IMR-90 (cell line): ENCODE data around the gene SLC5A2. TPM values are rescaled to one million over a fixed set of nuclear protein-coding genes. Genes with fewer than 3 reads are reported as not detected.

ENCODE experiments used
- ATAC-seq: fragments of 200-7000 bp; cut with Tn5 transposase; 2 replicates; pipeline ENCODE4 v1.9.1; 2020; ENCODE audit warnings: low read depth, mild to moderate bottlenecking, moderate library complexity
- BruUV-seq: library from RNA; stranded (reverse); fragments of 400-500 nt; replicated peaks from 2 replicates; lab custom pipeline; 2021; lab: Mats Ljungman, UMichigan
- CTCF ChIA-PET: fragments of 300-600 bp; formaldehyde crosslinking; extraction: SDS; loops from one replicate; lab custom pipeline; 2021; ENCODE audit warnings: antibody characterized with exemption; lab: Yijun Ruan, JAX
- POLR2A ChIA-PET: fragments of 300-600 bp; sonication (Branson Sonifier 250); formaldehyde crosslinking; loops from one replicate; lab custom pipeline; 2022; ENCODE audit warnings: antibody characterized with exemption; ENCODE audit not compliant: unreplicated experiment; lab: Charles Lee
- DNase-seq: peaks from one replicate; pipeline ENCODE4 v3.0.0; 2013
- H2AFZ ChIP-seq: replicated peaks from 2 replicates; pipeline ENCODE3; 2013; ENCODE audit warnings: low read length, mild to moderate bottlenecking; ENCODE audit not compliant: poor library complexity
- H2AK5ac ChIP-seq: 2 replicates; pipeline ENCODE4 v1.6.1; 2013; ENCODE audit warnings: low read depth, low read length, inconsistent platforms
- H2AK9ac ChIP-seq: replicated peaks from 2 replicates; pipeline ENCODE3; 2013; ENCODE audit warnings: mild to moderate bottlenecking, low read depth, low read length, moderate library complexity; ENCODE audit not compliant: poor library complexity
- H2BK120ac ChIP-seq: 2 replicates; pipeline ENCODE4 v1.6.1; 2013; ENCODE audit warnings: low read depth, low read length, inconsistent platforms
- H2BK15ac ChIP-seq: 3 replicates; pipeline ENCODE4 v1.6.1; 2013; ENCODE audit warnings: low read depth, low read length, inconsistent platforms
- H2BK20ac ChIP-seq: 2 replicates; pipeline ENCODE4 v1.6.1; 2013; ENCODE audit warnings: low read depth, mild to moderate bottlenecking, inconsistent platforms, low read length, moderate library complexity
- H2BK5ac ChIP-seq: 2 replicates; pipeline ENCODE4 v1.6.1; 2013; ENCODE audit warnings: mild to moderate bottlenecking, low read depth, low read length, inconsistent platforms; ENCODE audit not compliant: poor library complexity, severe bottlenecking
- H3K14ac ChIP-seq: replicated peaks from 2 replicates; pipeline ENCODE4 v1.6.1; 2013; ENCODE audit warnings: low read depth, low read length, inconsistent platforms
- H3K18ac ChIP-seq: 2 replicates; pipeline ENCODE4 v1.6.1; 2013; ENCODE audit warnings: low read depth, low read length, control low read depth
- H3K23ac ChIP-seq: 2 replicates; pipeline ENCODE4 v1.6.1; 2013; ENCODE audit warnings: low read depth, low read length, inconsistent platforms
- H3K27ac ChIP-seq: 2 replicates; pipeline ENCODE4 v1.5.1; 2013; ENCODE audit warnings: mild to moderate bottlenecking, control low read depth, low read length; ENCODE audit not compliant: insufficient read depth
- H3K27me3 ChIP-seq: 2 replicates; pipeline ENCODE4 v1.6.1; 2013; ENCODE audit warnings: low read length; ENCODE audit not compliant: control insufficient read depth, insufficient read depth
- H3K36me3 ChIP-seq: 2 replicates; pipeline ENCODE4 v1.6.1; 2013; ENCODE audit warnings: low read length, mixed read lengths; ENCODE audit not compliant: control insufficient read depth, insufficient read depth
- H3K4ac ChIP-seq: 2 replicates; pipeline ENCODE4 v1.6.1; 2013; ENCODE audit warnings: low read depth, low read length, inconsistent platforms
- H3K4me1 ChIP-seq: 2 replicates; pipeline ENCODE4 v1.6.1; 2013; ENCODE audit warnings: low read length, mixed read lengths; ENCODE audit not compliant: control insufficient read depth, insufficient read depth
- H3K4me2 ChIP-seq: 2 replicates; pipeline ENCODE4 v1.6.1; 2013; ENCODE audit warnings: low read depth, mild to moderate bottlenecking, control low read depth, low read length, moderate library complexity
- H3K4me3 ChIP-seq: 2 replicates; pipeline ENCODE4 v1.5.1; 2013; ENCODE audit warnings: low read depth, mild to moderate bottlenecking, control low read depth, low read length, moderate library complexity; ENCODE audit not compliant: insufficient read depth
- H3K56ac ChIP-seq: 2 replicates; pipeline ENCODE4 v1.6.1; 2013; ENCODE audit warnings: low read length, inconsistent platforms; ENCODE audit not compliant: insufficient read depth; ENCODE audit errors: extremely low read depth
- H3K79me1 ChIP-seq, 2 experiments: 2 replicates each; pipeline ENCODE4 v1.6.1; 2013; ENCODE audit warnings: low read length in 2 of 2, inconsistent platforms in 1 of 2, low read depth in 1 of 2
- H3K9ac ChIP-seq: 2 replicates; pipeline ENCODE4 v1.6.1; 2013; ENCODE audit warnings: low read depth, low read length, control low read depth
- H3K9me1 ChIP-seq: 2 replicates; pipeline ENCODE4 v1.6.1; 2013; ENCODE audit warnings: low read length, inconsistent platforms; ENCODE audit not compliant: insufficient read depth
- H3K9me3 ChIP-seq: 2 replicates; pipeline ENCODE4 v1.6.1; 2013; ENCODE audit warnings: low read length; ENCODE audit not compliant: control insufficient read depth, insufficient read depth
- H4K20me1 ChIP-seq: 2 replicates; pipeline ENCODE4 v1.6.1; 2013; ENCODE audit warnings: low read length, inconsistent platforms; ENCODE audit not compliant: insufficient read depth
- H4K5ac ChIP-seq: 2 replicates; pipeline ENCODE4 v1.6.1; 2013; ENCODE audit warnings: mild to moderate bottlenecking, low read depth, low read length, control low read depth
- H4K8ac ChIP-seq, 2 experiments: 2 replicates each; pipeline ENCODE4 v1.6.1; 2013; ENCODE audit warnings: low read depth in 2 of 2, low read length in 2 of 2, control low read depth in 1 of 2, inconsistent platforms in 1 of 2
- H4K91ac ChIP-seq: 2 replicates; pipeline ENCODE4 v1.6.1; 2013; ENCODE audit warnings: low read depth, low read length, inconsistent platforms; ENCODE audit not compliant: insufficient read depth
- CHD1 ChIP-seq: IDR thresholded peaks from 2 replicates; pipeline ENCODE4 v1.6.1; 2012; ENCODE audit warnings: low read depth, low read length, improper control_type of control experiment
- ELK1 ChIP-seq: fragments of 150-350 bp; IDR thresholded peaks from 2 replicates; pipeline ENCODE4 v1.6.1; 2016; ENCODE audit warnings: low read depth, mild to moderate bottlenecking, low read length, moderate library complexity, borderline replicate concordance
- FOS ChIP-seq: fragments of 150-350 bp; IDR thresholded peaks from 2 replicates; pipeline ENCODE4 v1.6.1; 2016; ENCODE audit warnings: low read depth, low read length
- MXI1 ChIP-seq: IDR thresholded peaks from 2 replicates; pipeline ENCODE4 v1.6.1; 2012; ENCODE audit warnings: low read depth, mild to moderate bottlenecking, low read length, moderate library complexity, borderline replicate concordance
- NFE2L2 ChIP-seq: fragments of 150-350 bp; IDR thresholded peaks from 2 replicates; pipeline ENCODE4 v1.6.1; 2016; ENCODE audit warnings: low read depth, mild to moderate bottlenecking, low read length
- RAD21 ChIP-seq: IDR thresholded peaks from 2 replicates; pipeline ENCODE4 v1.6.1; 2012; ENCODE audit warnings: low read length, improper control_type of control experiment
- RCOR1 ChIP-seq: IDR thresholded peaks from 2 replicates; pipeline ENCODE4 v1.6.1; 2012; ENCODE audit warnings: mild to moderate bottlenecking, low read length, improper control_type of control experiment; ENCODE audit not compliant: insufficient replicate concordance
- RFX5 ChIP-seq: IDR thresholded peaks from 2 replicates; pipeline ENCODE4 v1.8.0; 2012; ENCODE audit warnings: low read depth, mild to moderate bottlenecking, low read length, moderate library complexity
- SMC3 ChIP-seq: fragments of 150-350 bp; IDR thresholded peaks from 2 replicates; pipeline ENCODE4 v1.6.1; 2016; ENCODE audit warnings: low read depth, mild to moderate bottlenecking, antibody characterized with exemption, low read length, moderate library complexity
- dilution Hi-C: fragments of 300-500 bp; cut with HindIII; formaldehyde crosslinking; loops from one replicate; pipeline ENCODE4 v1.14.3; 2018; ENCODE audit warnings: low sequenced_read_pairs; ENCODE audit not compliant: unreplicated experiment
- in situ Hi-C: fragments of 300-500 bp; cut with MboI; formaldehyde crosslinking; loops from 3 replicates; pipeline ENCODE4 v1.14.3; 2019; ENCODE audit warnings: low sequenced_read_pairs, inconsistent platforms, mixed read lengths
- intact Hi-C: fragments of 100-400 bp; cut with micrococcal nuclease; formaldehyde crosslinking; loops from 2 replicates; pipeline ENCODE4 v1.10.0; 2022
- polyA plus RNA-seq, 3 experiments: library from polyadenylated mRNA; depleted of rRNA; stranded (reverse); fragments of >200 nt; gene quantifications; 2 replicates each; pipeline ENCODE4 v1.2.3, GENCODE V29; 2012; ENCODE audit warnings: low replicate concordance in 1 of 3
- total RNA-seq: library from RNA; depleted of rRNA; stranded (reverse); fragments of >200 nt; gene quantifications from 2 replicates; pipeline ENCODE4 v1.2.3, GENCODE V29; 2012

The SLC5A2 gene
- total and polyA plus RNA-seq, 2 of the 4 experiments (the other 2 are of a cell fraction) = not detected

GRCh38 chr16:31513126-31513525 lies 30.2 kb downstream of the SLC5A2 start (continued):
- no peak for TF ChIP-seq CHD1
- TF ChIP-seq FOS = no peak

DNA sequence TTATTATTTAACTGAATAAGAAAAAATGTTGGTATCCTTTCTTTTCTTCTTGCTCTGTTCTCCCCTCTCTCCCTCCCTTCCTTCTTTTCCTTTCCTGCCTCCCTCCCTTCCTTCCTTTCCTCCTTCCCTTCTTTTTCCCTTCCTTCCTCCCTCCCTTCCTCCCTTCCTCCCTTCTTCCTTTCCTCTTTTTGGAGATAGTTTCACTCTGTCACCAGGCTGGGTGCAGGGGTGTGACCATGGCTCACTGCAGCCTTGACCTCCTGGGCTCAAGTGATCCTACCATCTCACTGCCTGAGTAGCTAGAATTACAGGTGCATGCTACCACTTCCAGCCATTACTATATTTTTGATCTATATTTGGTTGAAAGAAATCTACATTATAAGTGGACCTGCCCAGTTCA lies 31.0 kb downstream of the SLC5A2 start:
- no peak overlapping the region for H2AFZ ChIP-seq
- no peak overlapping the region for H3K18ac ChIP-seq
- H2AK5ac ChIP-seq = no peak overlapping the region
- BruUV-seq = no TSS peak
- in situ Hi-C loops = loop anchor here (25.0 kb wide), 1 partner anchor 198 kb away; a partner anchor contains a TSS
- CTCF ChIA-PET = no interaction called here
- POLR2A ChIA-PET = no interaction called here
- TF ChIP-seq RCOR1 (no peak), MXI1 (no peak), FOS (no peak), NFE2L2 (no peak), RFX5 (no peak), ELK1 (no peak), SMC3 (no peak), RAD21 (no peak)
- 0 out of 2 replicates have a peak, but pooled peaks cover 2% of the 10 kb centered on the region for H3K9me1 ChIP-seq
- H3K27ac ChIP-seq = no peak overlapping the region
- H3K36me3 ChIP-seq = no peaks in the 10 kb centered on the region
- H4K5ac ChIP-seq = no peak overlapping the region
- no peak overlapping the region for H4K8ac ChIP-seq
- H3K4me1 ChIP-seq = peaks cover 2% of the 10 kb centered on the region
- no peak overlapping the region for H2BK20ac ChIP-seq
- DNase-seq (no peak), ATAC-seq (no peak)
- H2BK120ac ChIP-seq = no peak overlapping the region
- H3K56ac ChIP-seq = no peak overlapping the region
- H3K23ac ChIP-seq = no peak overlapping the region
- no peak overlapping the region for H3K14ac ChIP-seq
- no peak overlapping the region for H2BK5ac ChIP-seq
- dilution Hi-C loops = no loop called here
- H2BK15ac ChIP-seq = no peak overlapping the region
- peaks cover 0 to 7% of the 10 kb centered on the region in 2 experiments; a peak in 2 of 4 replicates for H3K79me1 ChIP-seq
- H4K91ac ChIP-seq = no peak overlapping the region
- intact Hi-C loops = no loop called here
- H4K20me1 ChIP-seq = no peaks in the 10 kb centered on the region
- no peak overlapping the region for H3K9ac ChIP-seq
- peaks cover 1% of the 10 kb centered on the region; the same call in 1 of the 2 replicates for H3K9me3 ChIP-seq
- no peak overlapping the region for H3K4me2 ChIP-seq
- no peak overlapping the region for H3K4ac ChIP-seq
- H3K4me3 ChIP-seq = no peak overlapping the region
- no peak overlapping the region for H2AK9ac ChIP-seq
- H3K27me3 ChIP-seq = no peaks in the 10 kb centered on the region
